C4-2B (cell line): Measurements from ENCODE around the gene KIF1A.
"Not testable (repeated sequence)": the region's sequence is repeated elsewhere in the genome, so short reads cannot be mapped to it uniquely, and the experiment has no call there.

Experiments used
- CTCF ChIP-seq: fragments of 450-650 bp; conservative IDR thresholded peaks from 2 replicates; pipeline ENCODE4 v1.5.1; 2017; ENCODE audit warnings: mild to moderate bottlenecking
- ZFX ChIP-seq: fragments of 450-650 bp; IDR thresholded peaks from 2 replicates; pipeline ENCODE4 v1.6.1; 2017

GRCh38 chr2:240683980-240684728, 135.9 kb downstream of the KIF1A start:
- TF ChIP-seq ZFX, CTCF: not testable (repeated sequence)
